Thyroid gland (tissue), 4 donors: Measurements from ENCODE around the gene BICD1.

ENCODE experiments used
- CTCF ChIP-seq, 6 experiments: fragments of 200-600 bp in 3 of 6; fragments of 450-650 bp in 3 of 6; sonication (generic) in 3 of 6; IDR thresholded peaks; one replicate each; pipeline ENCODE4 v1.5.1; 2016 to 2019; ENCODE audit warnings: antibody characterized with exemption in 6 of 6, mild to moderate bottlenecking in 2 of 6, inconsistent platforms in 1 of 6, moderate library complexity in 1 of 6
- POLR2A ChIP-seq, 2 donors: fragments of 450-650 bp; IDR thresholded peaks; one replicate each; pipeline ENCODE4 v1.6.1; 2017; ENCODE audit warnings: antibody characterized with exemption in 2 of 2, mild to moderate bottlenecking in 2 of 2, moderate library complexity in 1 of 2

- TF ChIP-seq POLR2A (IDR thresholded peaks at IDR 0.05), result no peak
- TF ChIP-seq CTCF (IDR thresholded peaks at IDR 0.05), result no peak
Observed at GRCh38 chr12:32148372-32148771, 41.7 kb downstream of the BICD1 start.
